ENCODE measurements around the gene ATP6V1E1.

ATP6V1E1 gene

DNA sequence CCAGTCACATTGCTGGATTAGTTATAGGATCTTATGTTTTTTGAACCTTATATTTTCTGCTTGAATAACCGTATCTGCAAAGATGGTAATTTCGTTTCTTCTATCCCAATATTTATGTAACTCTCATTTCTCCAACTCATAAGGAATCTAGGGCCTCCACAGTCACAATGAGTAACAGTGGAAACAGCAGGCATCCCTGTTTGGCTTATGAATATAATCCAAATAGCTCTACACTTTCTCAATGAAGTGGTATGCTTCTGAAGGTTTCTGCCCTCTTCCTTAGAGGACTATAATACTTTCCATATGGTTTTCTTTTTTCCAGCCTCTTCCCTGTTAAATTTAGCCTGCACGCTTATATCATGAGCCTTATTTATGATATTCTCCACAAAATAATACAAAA lies 16.5 kb downstream of the ATP6V1E1 start:
- TF ChIP-seq, protein P1, sequence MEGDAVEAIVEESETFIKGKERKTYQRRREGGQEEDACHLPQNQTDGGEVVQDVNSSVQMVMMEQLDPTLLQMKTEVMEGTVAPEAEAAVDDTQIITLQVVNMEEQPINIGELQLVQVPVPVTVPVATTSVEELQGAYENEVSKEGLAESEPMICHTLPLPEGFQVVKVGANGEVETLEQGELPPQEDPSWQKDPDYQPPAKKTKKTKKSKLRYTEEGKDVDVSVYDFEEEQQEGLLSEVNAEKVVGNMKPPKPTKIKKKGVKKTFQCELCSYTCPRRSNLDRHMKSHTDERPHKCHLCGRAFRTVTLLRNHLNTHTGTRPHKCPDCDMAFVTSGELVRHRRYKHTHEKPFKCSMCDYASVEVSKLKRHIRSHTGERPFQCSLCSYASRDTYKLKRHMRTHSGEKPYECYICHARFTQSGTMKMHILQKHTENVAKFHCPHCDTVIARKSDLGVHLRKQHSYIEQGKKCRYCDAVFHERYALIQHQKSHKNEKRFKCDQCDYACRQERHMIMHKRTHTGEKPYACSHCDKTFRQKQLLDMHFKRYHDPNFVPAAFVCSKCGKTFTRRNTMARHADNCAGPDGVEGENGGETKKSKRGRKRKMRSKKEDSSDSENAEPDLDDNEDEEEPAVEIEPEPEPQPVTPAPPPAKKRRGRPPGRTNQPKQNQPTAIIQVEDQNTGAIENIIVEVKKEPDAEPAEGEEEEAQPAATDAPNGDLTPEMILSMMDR (IDR thresholded peaks at IDR 0.05; ENCODE audit: borderline replicate concordance, insufficient read depth, low read depth, low read length), result no peak
- no peak overlapping the region for H3K4me3 ChIP-seq (ENCODE audit: low read depth, low read length)

DNA sequence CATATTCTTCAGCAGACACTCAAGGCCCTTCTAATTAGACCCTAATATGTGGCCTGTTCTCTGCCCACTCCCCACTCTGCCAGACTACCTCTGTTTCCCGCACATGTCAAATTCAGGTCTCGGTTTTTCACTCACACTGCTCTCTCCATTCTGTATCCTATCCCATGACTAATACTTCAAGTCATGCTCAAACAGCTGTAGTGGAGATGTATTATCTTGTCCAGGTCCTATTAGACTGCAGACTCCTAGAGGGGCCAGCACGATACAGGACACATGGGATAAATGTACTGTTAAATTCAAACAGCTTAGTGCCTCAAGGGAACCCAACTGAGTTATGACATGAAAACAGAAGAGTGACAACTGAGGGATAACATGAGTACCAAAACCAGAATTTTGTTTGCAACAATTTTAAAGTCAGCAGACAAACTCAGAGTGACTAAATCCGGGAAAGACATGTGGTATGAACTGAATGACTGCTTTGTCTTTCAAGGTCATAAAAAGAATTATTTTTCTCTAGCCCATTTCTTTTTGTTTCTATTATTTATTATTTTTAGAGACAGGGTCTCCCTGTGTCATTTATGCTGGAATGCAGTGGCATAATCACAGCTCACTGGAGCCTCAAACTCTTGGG lies 20.5 kb downstream of the ATP6V1E1 start:
- TF ChIP-seq, protein P1 (IDR thresholded peaks at IDR 0.05; ENCODE audit: borderline replicate concordance, insufficient read depth, low read depth, low read length), result no peak
- no peak overlapping the region for H3K4me3 ChIP-seq (ENCODE audit: low read depth, low read length)

DNA sequence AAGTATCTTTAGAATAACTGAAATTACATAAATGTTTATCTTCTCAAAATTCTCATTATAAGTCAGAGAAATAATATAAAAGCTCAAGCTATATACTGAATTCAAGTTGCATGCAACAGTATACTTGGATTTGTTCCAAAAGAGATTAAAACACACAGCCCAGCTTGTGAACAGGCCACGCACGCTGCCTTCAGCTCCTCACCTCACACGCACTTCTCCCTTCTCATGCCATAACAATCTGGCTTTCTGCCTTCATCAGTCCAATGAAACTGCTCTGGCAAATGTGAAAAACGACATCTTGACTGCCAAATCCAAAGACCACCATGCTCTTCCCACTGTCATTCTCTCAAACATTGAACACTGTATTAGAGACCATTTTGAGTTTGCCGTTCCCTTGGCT lies 22.1 kb downstream of the ATP6V1E1 start:
- TF ChIP-seq, protein P1 (IDR thresholded peaks at IDR 0.05; ENCODE audit: borderline replicate concordance, insufficient read depth, low read depth, low read length), result no peak

DNA sequence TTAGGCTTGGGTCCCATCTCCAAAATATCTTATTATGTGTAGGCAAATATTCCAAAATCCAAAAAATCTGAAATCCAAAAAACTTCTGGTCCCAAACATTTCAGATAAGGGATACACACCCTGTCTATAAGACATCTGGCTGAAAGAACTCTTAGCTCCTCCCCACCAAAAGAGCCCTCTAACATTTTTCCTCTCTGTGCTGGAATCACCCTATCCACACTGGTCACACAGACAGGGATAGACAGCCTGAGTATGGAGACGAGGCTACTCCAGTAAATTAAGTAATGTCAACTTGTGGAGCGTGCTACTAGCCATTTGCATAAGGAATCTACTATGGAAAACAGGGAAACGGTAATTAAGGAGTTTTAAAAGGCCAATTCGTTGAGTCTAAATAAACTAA lies 24.9 kb downstream of the ATP6V1E1 start:
- no peak overlapping the region for H3K4me3 ChIP-seq (ENCODE audit: low read depth, low read length)
- TF ChIP-seq, protein P1 (IDR thresholded peaks at IDR 0.05; ENCODE audit: borderline replicate concordance, insufficient read depth, low read depth, low read length), result no peak

More for the DNA sequence above, 22.1 kb downstream of the ATP6V1E1 start:
- no peak overlapping the region for H3K4me3 ChIP-seq (ENCODE audit: low read depth, low read length)

DNA sequence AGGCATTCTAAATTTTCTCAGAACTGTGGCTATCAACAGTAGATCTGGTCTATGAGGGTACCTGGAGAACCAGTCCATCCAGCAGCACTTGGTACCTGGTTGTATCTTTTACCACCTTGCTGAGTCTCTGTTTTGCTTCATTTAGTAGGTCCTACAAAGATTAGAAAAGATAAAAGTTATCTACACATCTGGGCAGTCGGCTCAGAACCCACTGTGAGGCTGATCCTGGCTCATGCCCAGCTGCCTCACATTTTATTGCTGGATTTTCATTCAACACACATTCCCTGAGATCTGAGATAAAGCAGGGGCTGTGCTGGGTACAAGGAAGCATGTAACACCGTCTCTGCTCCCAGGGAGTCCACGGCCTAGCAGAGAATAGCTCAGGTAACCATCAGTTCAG lies 27.5 kb downstream of the ATP6V1E1 start:
- TF ChIP-seq, protein P1 (IDR thresholded peaks at IDR 0.05; ENCODE audit: borderline replicate concordance, insufficient read depth, low read depth, low read length), result no peak
- H3K4me3 ChIP-seq (ENCODE audit: low read depth, low read length), result no peak overlapping the region

DNA sequence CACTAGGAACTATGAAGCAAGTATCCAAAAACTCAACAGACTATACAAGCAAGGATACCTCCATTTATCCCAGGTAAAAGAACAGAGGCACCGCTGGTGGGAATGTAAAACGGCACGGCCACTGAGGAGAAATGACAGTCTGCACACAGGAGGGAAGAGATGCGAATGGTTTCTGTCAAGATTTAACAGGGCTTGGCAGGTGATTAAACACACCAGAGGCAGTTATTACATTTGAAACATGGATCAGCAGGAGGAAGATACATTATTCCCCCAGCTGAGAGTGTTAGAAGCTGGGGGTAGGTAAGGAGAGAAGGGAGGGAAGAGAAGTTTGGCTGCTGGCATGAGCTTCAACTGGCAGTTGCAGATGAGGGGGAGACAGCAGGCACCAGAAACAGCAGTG lies 30.2 kb downstream of the ATP6V1E1 start:
- H3K4me3 ChIP-seq (ENCODE audit: low read depth, low read length), result no peak overlapping the region
- TF ChIP-seq, protein P1 (IDR thresholded peaks at IDR 0.05; ENCODE audit: borderline replicate concordance, insufficient read depth, low read depth, low read length), result no peak

DNA sequence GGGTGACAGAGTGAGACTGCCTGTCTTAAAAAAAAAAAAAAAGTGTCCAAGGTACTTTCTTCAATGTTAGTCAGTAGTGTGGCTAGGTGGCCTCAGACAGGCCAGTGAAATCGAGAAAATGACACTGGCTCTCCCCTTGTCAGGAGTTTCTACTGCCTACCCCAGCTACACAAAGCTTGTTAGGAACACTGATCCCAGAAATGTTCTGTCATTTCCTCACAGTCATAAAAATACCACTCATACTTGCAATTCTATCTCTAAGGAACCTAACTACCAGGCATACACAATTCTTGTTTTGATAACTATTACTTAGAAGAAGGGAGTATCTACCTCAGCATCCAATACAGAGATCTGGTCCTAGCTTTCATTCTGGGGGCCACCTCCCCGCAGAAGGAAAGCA lies 31.3 kb downstream of the ATP6V1E1 start:
- TF ChIP-seq, protein P1 (IDR thresholded peaks at IDR 0.05; ENCODE audit: borderline replicate concordance, insufficient read depth, low read depth, low read length), result no peak
- H3K4me3 ChIP-seq (ENCODE audit: low read depth, low read length), result no peak overlapping the region

Measured in GM12875 (cell line).